GM19438 (cell line): ENCODE measurements around the gene ANXA2.
"Not testable (repeated sequence)": the region's sequence is repeated elsewhere in the genome, so short reads cannot be mapped to it uniquely, and the experiment has no call there.

Source experiments
- ATAC-seq: cut with Tn5 transposase; IDR thresholded peaks from one replicate; pipeline ENCODE4 v1.9.1; 2021; ENCODE audit warnings: low read depth; ENCODE audit not compliant: unreplicated experiment

The ANXA2 gene

GRCh38 chr15:60372227-60372626 lies 25.6 kb downstream of the ANXA2 start:
- no peak for ATAC-seq

- no peak for ATAC-seq
These were observed 26.4 kb downstream of the ANXA2 start for GRCh38 chr15:60371175-60372051.

- ATAC-seq: no peak
These were observed 27.0 kb downstream of the ANXA2 start for GRCh38 chr15:60370869-60371136.

- no peak for ATAC-seq
These were observed 27.5 kb downstream of the ANXA2 start for GRCh38 chr15:60370105-60370868.

- no peak for ATAC-seq
These were observed 28.1 kb downstream of the ANXA2 start for GRCh38 chr15:60369696-60370095.

GRCh38 chr15:60364612-60364924 lies 33.2 kb downstream of the ANXA2 start:
- no peak for ATAC-seq

GRCh38 chr15:60363903-60364611 lies 33.7 kb downstream of the ANXA2 start:
- ATAC-seq: no peak

- ATAC-seq: no peak
These were observed 34.7 kb downstream of the ANXA2 start for GRCh38 chr15:60363087-60363549.

- no peak for ATAC-seq
These were observed 35.3 kb downstream of the ANXA2 start for GRCh38 chr15:60362321-60363086.

- not testable (repeated sequence) for ATAC-seq
These were observed 38.0 kb downstream of the ANXA2 start for GRCh38 chr15:60359738-60360137.

- ATAC-seq: no peak
These were observed 38.7 kb downstream of the ANXA2 start for GRCh38 chr15:60358935-60359682.

- no peak for ATAC-seq
These were observed 41.0 kb downstream of the ANXA2 start for GRCh38 chr15:60356832-60357231.

GRCh38 chr15:60355148-60355857 lies 42.5 kb downstream of the ANXA2 start:
- ATAC-seq: no peak

GRCh38 chr15:60353245-60353920 lies 44.4 kb downstream of the ANXA2 start:
- no peak for ATAC-seq

- ATAC-seq: no peak
These were observed 45.3 kb downstream of the ANXA2 start for GRCh38 chr15:60352525-60352924.

GRCh38 chr15:60351066-60351465 lies 46.7 kb downstream of the ANXA2 start:
- no peak for ATAC-seq

- no peak for ATAC-seq
These were observed 47.7 kb downstream of the ANXA2 start for GRCh38 chr15:60350108-60350507.

- ATAC-seq: no peak
These were observed 48.2 kb downstream of the ANXA2 start for GRCh38 chr15:60349589-60349988.
